Measurements from ENCODE around the gene SCG5. TPM values are rescaled to one million over a fixed set of nuclear protein-coding genes. Genes with fewer than 3 reads are reported as not detected.

SCG5 gene
- total RNA-seq, 1 donor from 2014 or later, result 12.1 TPM

GRCh38 chr15:32723171-32723948 lies 81.8 kb downstream of the SCG5 start:
- peaks cover 6% of the 10 kb centered on the region for H3K4me1 Mint-ChIP-seq (ENCODE audit: low read depth, unreplicated experiment)
- Histone ChIP-seq H3K36me3 (ENCODE audit: insufficient read depth, low read length) (peaks cover 23% of the 10 kb centered on the region), H3K79me2 (ENCODE audit: insufficient read depth, low read length) (peaks cover 82% of the 10 kb centered on the region), H3K4me3 (ENCODE audit: insufficient read depth, low read depth, low read length) (no peak overlapping the region), H3K27ac (ENCODE audit: low read depth, low read length) (no peak overlapping the region), H3K4me1 (ENCODE audit: insufficient read depth, low read length) (peaks cover 6% of the 10 kb centered on the region), H3K27me3 (ENCODE audit: insufficient read depth, low read length) (no peaks in the 10 kb centered on the region), H3K9ac (ENCODE audit: low read length) (no peak overlapping the region), H2AFZ (ENCODE audit: low read depth, low read length) (no peak overlapping the region), H3K4me2 (ENCODE audit: low read length) (peak overlapping the region; percentile 91), H3K9me3 (ENCODE audit: insufficient read depth, low read depth, low read length) (no peaks in the 10 kb centered on the region), H4K20me1 (ENCODE audit: insufficient read depth, low read length) (peaks cover 26% of the 10 kb centered on the region)
- H3K27me3 Mint-ChIP-seq (ENCODE audit: low read depth, unreplicated experiment), result peaks cover 14% of the 10 kb centered on the region
- peaks cover 4% of the 10 kb centered on the region for H3K9me3 Mint-ChIP-seq (ENCODE audit: unreplicated experiment)
- DNase-seq (ENCODE audit: low read depth) (no peak), FAIRE-seq (no peak)
- H3K27ac Mint-ChIP-seq (ENCODE audit: unreplicated experiment), result no peak overlapping the region
- H3K4me3 Mint-ChIP-seq (ENCODE audit: unreplicated experiment), result no peak overlapping the region
- TF ChIP-seq CTCF (IDR thresholded peaks at IDR 0.05; ENCODE audit: insufficient read depth, low read depth, low read length), result no peak
- no peak for TF ChIP-seq EZH2 (IDR thresholded peaks at IDR 0.05; ENCODE audit: insufficient read depth, low read length)
- no peaks in the 10 kb centered on the region for H3K36me3 Mint-ChIP-seq (ENCODE audit: low read depth, unreplicated experiment)

- peak overlapping the region; percentile 25 for H3K4me2 ChIP-seq (ENCODE audit: low read length)
These were observed 88.3 kb downstream of the SCG5 start for GRCh38 chr15:32729700-32730395.

More at GRCh38 chr15:32729700-32730395, 88.3 kb downstream of the SCG5 start:
- Histone ChIP-seq H3K27me3 (ENCODE audit: insufficient read depth, low read length) (no peaks in the 10 kb centered on the region), H3K36me3 (ENCODE audit: insufficient read depth, low read length) (peaks cover 27% of the 10 kb centered on the region), H3K79me2 (ENCODE audit: insufficient read depth, low read length) (peaks cover 55% of the 10 kb centered on the region), H3K9me3 (ENCODE audit: insufficient read depth, low read depth, low read length) (no peaks in the 10 kb centered on the region), H2AFZ (ENCODE audit: low read depth, low read length) (no peak overlapping the region), H3K9ac (ENCODE audit: low read length) (no peak overlapping the region), H3K4me3 (ENCODE audit: insufficient read depth, low read depth, low read length) (no peak overlapping the region), H4K20me1 (ENCODE audit: insufficient read depth, low read length) (peaks cover 32% of the 10 kb centered on the region), H3K4me1 (ENCODE audit: insufficient read depth, low read length) (peaks cover 23% of the 10 kb centered on the region), H3K27ac (ENCODE audit: low read depth, low read length) (peak overlapping the region; percentile 46)
- H3K27ac Mint-ChIP-seq (ENCODE audit: unreplicated experiment), result no peak overlapping the region
- peaks cover 12% of the 10 kb centered on the region for H3K4me1 Mint-ChIP-seq (ENCODE audit: low read depth, unreplicated experiment)
- no peak overlapping the region for H3K4me3 Mint-ChIP-seq (ENCODE audit: unreplicated experiment)
- TF ChIP-seq CTCF (IDR thresholded peaks at IDR 0.05; ENCODE audit: insufficient read depth, low read depth, low read length) (no peak), EZH2 (IDR thresholded peaks at IDR 0.05; ENCODE audit: insufficient read depth, low read length) (no peak)
- peaks cover 6% of the 10 kb centered on the region for H3K36me3 Mint-ChIP-seq (ENCODE audit: low read depth, unreplicated experiment)
- H3K9me3 Mint-ChIP-seq (ENCODE audit: unreplicated experiment), result no peaks in the 10 kb centered on the region
- DNase-seq (ENCODE audit: low read depth) (no peak), FAIRE-seq (no peak)
- no peaks in the 10 kb centered on the region for H3K27me3 Mint-ChIP-seq (ENCODE audit: low read depth, unreplicated experiment)

All from astrocyte (in vitro differentiated cells and primary cell).